UCSD-AML1 (cell line): Measurements from ENCODE around the gene FRS3.
A peak's percentile ranks its signal among the peaks of the same experiment; 100 is the strongest.
"Not testable (repeated sequence)": the region's sequence is repeated elsewhere in the genome, so short reads cannot be mapped to it uniquely, and the experiment has no call there.

Source experiments
- DNase-seq: peaks from one replicate; lab custom pipeline; 2025; ENCODE audit not compliant: unreplicated experiment; lab: John Stamatoyannopoulos, UW

FRS3 gene, protein sequence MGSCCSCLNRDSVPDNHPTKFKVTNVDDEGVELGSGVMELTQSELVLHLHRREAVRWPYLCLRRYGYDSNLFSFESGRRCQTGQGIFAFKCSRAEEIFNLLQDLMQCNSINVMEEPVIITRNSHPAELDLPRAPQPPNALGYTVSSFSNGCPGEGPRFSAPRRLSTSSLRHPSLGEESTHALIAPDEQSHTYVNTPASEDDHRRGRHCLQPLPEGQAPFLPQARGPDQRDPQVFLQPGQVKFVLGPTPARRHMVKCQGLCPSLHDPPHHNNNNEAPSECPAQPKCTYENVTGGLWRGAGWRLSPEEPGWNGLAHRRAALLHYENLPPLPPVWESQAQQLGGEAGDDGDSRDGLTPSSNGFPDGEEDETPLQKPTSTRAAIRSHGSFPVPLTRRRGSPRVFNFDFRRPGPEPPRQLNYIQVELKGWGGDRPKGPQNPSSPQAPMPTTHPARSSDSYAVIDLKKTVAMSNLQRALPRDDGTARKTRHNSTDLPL

DNA sequence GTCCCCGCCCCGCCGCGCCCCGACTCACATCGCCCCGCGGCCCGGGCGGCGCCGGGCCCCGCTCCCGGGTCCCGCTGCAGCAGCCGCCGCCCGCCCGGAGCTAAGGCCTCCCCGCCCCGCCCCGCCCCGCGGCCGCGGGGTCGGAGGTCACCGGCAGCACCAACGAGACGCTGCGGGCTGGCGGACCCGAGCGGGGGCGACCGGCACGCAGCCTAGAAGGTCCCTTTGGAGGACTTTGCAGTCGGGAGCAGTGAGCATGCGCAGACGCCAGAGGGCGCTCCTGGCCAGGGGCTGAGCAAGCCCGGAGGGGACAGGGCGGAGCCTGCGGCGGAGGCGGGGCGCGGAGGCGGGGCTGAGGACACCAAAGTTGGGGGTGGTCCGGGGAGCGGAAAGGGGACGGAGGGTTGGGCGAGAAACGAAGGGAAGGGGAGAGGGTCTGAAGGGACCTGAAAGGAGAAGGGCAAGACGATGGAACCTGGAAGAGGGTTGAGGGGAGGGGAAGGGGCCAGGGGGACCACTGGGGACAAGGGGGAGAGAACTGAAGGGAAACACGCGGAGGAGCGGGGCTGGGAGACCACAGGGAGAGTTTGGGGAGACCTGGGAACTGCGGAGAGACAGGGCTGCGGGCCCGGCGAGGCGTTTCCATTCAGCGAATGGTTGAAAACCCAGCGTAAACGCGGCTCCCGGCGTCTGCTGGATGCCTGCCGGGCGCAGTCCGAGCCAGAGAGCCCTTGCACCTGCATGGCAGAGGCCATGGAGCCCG, at the start of gene FRS3:
Gene FRS3 (minus strand): TSS at position 113 of the 763 bp plus-strand sequence. CDS start 2,913 bp downstream, outside the sequence.
- DNase-seq = peak; percentile 98

GRCh38 chr6:41826343-41827022, 46.8 kb upstream of the FRS3 start:
- DNase-seq = no peak

GRCh38 chr6:41824571-41825569, 45.2 kb upstream of the FRS3 start:
- DNase-seq = no peak

GRCh38 chr6:41823178-41823577, 43.5 kb upstream of the FRS3 start:
- DNase-seq = no peak

DNA sequence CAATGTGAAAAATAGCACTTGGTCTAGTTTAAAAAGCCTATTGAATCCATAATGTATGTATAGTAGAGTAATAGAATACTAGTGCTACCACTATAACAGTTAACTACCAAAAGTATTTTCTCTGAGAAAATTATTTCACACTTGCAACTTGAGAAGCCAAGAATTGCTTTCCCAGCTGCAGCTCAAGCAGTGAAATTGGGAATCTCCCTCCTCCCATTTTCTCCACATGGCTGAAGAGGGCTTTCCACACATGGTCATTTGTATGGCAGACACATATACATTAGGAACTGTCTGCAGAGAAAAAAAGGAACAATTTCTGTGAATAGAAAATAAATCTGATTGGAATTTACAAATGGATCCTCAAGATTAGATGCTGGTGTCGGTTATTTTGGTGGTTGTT, 42.3 kb upstream of the FRS3 start:
- DNase-seq = no peak

GRCh38 chr6:41821266-41821665, 41.6 kb upstream of the FRS3 start:
- DNase-seq = no peak

GRCh38 chr6:41818271-41819054, 38.8 kb upstream of the FRS3 start:
- DNase-seq = no peak

DNA sequence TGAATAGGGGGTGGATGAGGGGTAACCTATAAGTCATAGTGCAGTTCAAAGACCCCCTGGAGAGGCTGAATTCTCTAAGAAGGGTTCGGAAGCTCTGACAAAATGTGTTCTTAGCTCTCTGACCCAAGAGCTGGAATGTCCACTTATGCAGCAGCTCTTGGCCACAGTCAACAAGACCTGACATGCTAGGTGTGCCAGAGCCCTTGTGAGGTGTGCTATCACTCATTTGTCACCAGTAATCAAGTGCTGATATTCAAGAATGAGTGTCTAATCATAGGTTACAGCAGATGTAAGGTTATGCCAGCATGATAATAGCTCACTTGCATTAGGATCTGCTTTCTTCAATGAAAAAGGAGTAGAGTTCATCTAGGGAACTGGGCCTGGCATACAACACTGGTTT, 35.9 kb upstream of the FRS3 start:
- DNase-seq = no peak

- no peak for DNase-seq
These were observed 34.9 kb upstream of the FRS3 start for GRCh38 chr6:41814629-41815028.

DNA sequence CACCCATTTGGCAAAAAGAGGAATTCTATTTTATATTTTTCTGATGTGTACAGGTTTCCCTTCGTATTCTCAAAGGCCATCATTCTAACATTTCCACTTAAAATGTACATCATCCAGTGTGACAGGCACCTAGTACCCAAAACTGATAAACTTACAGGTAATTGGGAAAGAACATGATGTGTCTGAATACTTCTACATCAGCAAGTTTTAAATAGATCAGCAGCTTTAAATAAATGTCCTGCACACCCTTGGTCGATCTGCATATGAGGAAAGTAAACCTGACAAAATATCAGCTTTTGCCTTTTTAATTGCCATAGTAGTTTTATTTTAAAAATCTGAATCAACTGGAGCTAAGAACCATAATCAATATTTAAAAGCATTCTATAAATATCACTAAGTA, 34.3 kb upstream of the FRS3 start:
- DNase-seq = no peak

DNA sequence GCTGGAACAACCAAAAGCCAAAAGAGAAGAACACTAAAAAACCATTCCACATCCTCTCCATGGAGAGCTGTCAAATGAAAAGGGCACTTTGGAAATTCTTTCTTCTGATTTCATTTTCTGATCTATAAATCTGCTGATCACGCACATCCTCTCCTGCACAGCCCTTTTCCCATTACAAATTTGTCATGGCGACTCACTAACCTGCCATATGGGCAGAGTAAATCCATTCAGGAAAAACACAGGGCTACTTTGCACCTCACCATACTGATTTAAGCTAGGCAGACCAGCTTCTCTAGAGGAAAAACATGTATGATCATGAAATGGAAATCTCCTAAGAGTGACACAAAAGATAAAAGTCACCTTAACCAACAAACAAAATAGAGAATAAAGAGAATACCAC, 33.8 kb upstream of the FRS3 start:
- no peak for DNase-seq

- not testable (repeated sequence) for DNase-seq
These were observed 32.2 kb upstream of the FRS3 start for GRCh38 chr6:41811946-41812345.

- DNase-seq = no peak
These were observed 31.4 kb upstream of the FRS3 start for GRCh38 chr6:41811095-41811494.

- DNase-seq = no peak
These were observed 26.4 kb upstream of the FRS3 start for GRCh38 chr6:41805830-41806774.

GRCh38 chr6:41801380-41801779, 21.7 kb upstream of the FRS3 start:
- DNase-seq = no peak

- no peak for DNase-seq
These were observed 19.8 kb upstream of the FRS3 start for GRCh38 chr6:41799559-41799911.

GRCh38 chr6:41798901-41799558, 19.3 kb upstream of the FRS3 start:
- no peak for DNase-seq

- no peak for DNase-seq
These were observed 16.8 kb upstream of the FRS3 start for GRCh38 chr6:41796474-41796873.
